ENCODE data around the gene BTN1A1. TPM values are rescaled to one million over a fixed set of nuclear protein-coding genes. Genes with fewer than 3 reads are reported as not detected.
A peak's percentile ranks its signal among the peaks of the same experiment; 100 is the strongest.
"Not testable (repeated sequence)": the region's sequence is repeated elsewhere in the genome, so short reads cannot be mapped to it uniquely, and the experiment has no call there.

The BTN1A1 gene
- total and polyA plus RNA-seq, 9 donors, result 0.04 to 0.19 (median 0.13) TPM

DNA sequence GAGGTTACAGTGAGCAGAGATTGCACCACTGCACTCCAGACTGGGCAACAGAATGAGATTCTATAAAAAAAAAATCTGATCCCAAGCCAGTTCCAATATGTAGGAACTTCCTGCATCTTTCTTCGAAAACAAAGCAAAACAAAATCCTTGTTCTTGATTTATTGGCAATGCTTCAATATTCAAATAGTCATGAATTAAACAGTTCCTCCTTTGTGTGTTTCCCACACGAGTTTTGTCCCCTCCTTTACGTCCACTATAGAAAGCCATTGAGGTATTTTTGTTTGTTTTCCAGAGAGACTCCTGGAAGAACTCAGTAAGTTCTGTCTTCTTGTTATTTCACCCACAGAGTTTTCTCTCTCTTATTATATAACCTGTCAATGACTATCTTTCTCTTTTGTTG is 7.6 kb downstream of the BTN1A1 start:
- no peaks in the 10 kb centered on the region for H3K36me3 ChIP-seq (ENCODE audit: control insufficient read depth, insufficient read depth, low read length)
- H3K4me3 ChIP-seq (ENCODE audit: low read length), result no peak overlapping the region
- no peaks in the 10 kb centered on the region for H3K9me3 ChIP-seq (replicated peaks; ENCODE audit: control insufficient read depth, low read depth, low read length)
- no peaks in the 10 kb centered on the region for H3K4me1 ChIP-seq (ENCODE audit: control insufficient read depth, insufficient read depth, low read length)
- peaks cover 9% of the 10 kb centered on the region for H3K27me3 ChIP-seq (ENCODE audit: control insufficient read depth, insufficient read depth, low read length)
- WGBS (ENCODE audit: insufficient coverage), result no CpG with 5 or more reads among the region's 3 CpGs
- DNase-seq, result no peak
- no peak overlapping the region for H3K27ac ChIP-seq (ENCODE audit: low read length)

DNA sequence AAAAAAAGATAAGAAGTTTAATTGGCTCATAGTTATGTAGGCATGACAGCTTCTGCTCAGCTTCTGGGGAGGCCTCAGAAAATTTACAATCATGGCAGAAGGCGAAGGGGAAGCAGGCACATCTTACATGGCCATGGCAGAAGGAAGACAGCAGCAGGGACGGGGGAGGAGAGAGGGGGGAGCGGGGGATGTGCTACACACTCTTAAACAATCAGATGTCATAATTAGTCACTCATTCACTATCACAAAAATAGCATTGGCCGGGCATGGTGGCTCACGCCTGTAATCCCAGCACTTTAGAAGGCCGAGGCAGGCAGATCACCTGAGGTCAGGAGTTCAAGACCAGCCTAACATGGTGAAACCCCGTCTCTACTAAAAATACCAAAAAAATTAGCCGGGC is 10.9 kb downstream of the BTN1A1 start:
- not testable (repeated sequence) for H3K9me3 ChIP-seq (replicated peaks; ENCODE audit: control insufficient read depth, low read depth, low read length); H3K4me3 ChIP-seq (ENCODE audit: low read length); H3K4me1 ChIP-seq (ENCODE audit: control insufficient read depth, insufficient read depth, low read length); DNase-seq; H3K27me3 ChIP-seq (ENCODE audit: control insufficient read depth, insufficient read depth, low read length); H3K36me3 ChIP-seq (ENCODE audit: control insufficient read depth, insufficient read depth, low read length); H3K27ac ChIP-seq (ENCODE audit: low read length)
- WGBS (ENCODE audit: insufficient coverage), result 80% methylated on average over 4 of the region's 8 CpGs

DNA sequence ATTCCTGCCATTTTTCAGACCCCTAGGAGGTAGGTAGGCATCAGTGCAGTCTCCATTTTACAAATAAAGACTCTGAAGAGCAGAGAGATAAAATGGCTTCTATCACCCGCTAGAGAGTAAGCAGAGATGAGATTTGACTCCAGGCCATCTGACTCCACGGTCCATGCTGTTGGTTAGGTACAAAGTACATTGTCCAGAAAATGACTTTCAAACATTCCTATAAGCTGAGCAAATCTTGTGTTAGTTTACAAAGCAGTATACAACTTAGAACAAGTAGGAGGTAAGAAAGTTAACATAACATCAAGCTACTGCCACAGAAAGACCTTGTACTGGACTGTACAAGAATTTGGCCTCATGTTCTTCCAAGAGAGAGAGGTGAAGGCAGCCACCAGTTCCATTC is 14.9 kb downstream of the BTN1A1 start:
- no peaks in the 10 kb centered on the region for H3K27me3 ChIP-seq (ENCODE audit: control insufficient read depth, insufficient read depth, low read length)
- 100% methylated on average over 1 of the region's 2 CpGs for WGBS (ENCODE audit: insufficient coverage)

DNA sequence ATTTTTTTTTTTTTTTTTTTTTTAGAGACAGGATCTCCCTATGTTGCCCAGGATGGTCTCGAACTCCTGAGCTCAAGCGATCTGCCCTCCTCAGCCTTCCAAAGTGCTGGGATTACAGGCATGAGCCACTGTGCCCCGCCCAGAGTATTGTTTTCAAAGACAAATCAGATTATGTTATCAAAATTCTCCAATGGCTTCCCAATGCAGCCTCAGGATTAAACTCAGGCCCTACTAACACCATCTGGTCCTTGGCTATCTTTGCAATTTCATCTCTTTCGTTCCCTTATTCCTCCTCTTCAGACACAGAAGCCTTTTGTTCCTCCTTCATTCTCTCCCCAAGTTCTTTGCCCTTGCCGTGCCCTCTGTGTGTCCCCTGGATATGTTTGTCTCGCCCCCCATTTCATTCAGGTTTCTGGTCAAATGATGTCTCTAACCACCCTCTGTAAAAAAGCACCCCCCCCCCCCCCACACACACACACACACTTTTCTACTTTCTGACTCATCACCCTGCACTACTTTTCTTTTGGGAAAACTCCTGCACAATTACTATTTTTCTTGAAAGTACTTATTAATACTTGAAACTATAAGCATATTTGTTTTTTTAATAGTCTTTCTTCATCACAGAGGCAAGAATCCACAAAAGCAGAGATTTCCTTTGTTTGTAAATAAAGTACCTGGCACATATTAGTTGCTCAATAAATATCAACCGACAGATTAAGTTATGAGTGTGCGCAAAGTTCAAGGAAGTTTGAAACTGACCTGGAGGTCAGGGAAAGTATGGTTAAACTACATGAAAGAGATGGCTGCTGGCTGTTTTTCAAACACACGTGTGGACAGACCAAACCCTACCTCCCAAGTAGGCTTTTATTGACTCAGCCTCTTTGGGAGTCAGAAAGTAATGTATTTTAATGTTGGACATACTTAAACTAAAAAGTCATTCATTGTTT is 16.7 kb downstream of the BTN1A1 start:
- Histone ChIP-seq H3K4me3 (ENCODE audit: low read length) (no peak overlapping the region), H3K36me3 (ENCODE audit: control insufficient read depth, insufficient read depth, low read length) (no peaks in the 10 kb centered on the region), H3K27ac (ENCODE audit: low read length) (no peak overlapping the region), H3K9me3 (replicated peaks; ENCODE audit: control insufficient read depth, low read depth, low read length) (no peaks in the 10 kb centered on the region), H3K4me1 (ENCODE audit: control insufficient read depth, insufficient read depth, low read length) (peaks cover 5% of the 10 kb centered on the region), H3K27me3 (ENCODE audit: control insufficient read depth, insufficient read depth, low read length) (no peaks in the 10 kb centered on the region)
- DNase-seq, result no peak
- 76% methylated on average over 5 of the region's 9 CpGs for WGBS (ENCODE audit: insufficient coverage)

More for the DNA sequence above, 14.9 kb downstream of the BTN1A1 start:
- Histone ChIP-seq H3K9me3 (replicated peaks; ENCODE audit: control insufficient read depth, low read depth, low read length) (no peaks in the 10 kb centered on the region), H3K4me3 (ENCODE audit: low read length) (no peak overlapping the region), H3K36me3 (ENCODE audit: control insufficient read depth, insufficient read depth, low read length) (no peaks in the 10 kb centered on the region), H3K27ac (ENCODE audit: low read length) (no peak overlapping the region), H3K4me1 (ENCODE audit: control insufficient read depth, insufficient read depth, low read length) (no peaks in the 10 kb centered on the region)
- DNase-seq, result no peak

DNA sequence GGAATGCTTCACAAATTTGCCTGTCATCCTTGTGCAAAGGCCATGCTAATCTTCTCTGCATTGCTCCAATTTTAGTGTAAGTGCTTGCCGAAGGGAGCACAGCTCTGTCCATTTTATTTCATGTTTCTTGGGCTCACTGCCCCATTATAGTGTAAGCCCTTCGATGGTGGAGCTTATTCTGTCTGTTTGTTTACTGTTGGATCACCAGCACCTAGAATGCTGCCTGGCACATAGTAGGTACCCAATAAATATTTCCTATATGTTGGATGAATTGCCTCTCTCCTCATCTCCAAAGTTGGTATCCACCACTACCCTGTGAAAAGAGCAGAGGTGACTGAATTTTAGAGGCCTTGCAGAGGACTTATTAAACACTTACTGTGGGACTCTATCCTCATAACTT is 19.3 kb downstream of the BTN1A1 start:
- DNase-seq, result no peak
- WGBS (ENCODE audit: insufficient coverage), result no CpG with 5 or more reads among the region's 2 CpGs
- H3K4me1 ChIP-seq (ENCODE audit: control insufficient read depth, insufficient read depth, low read length), result peaks cover 5% of the 10 kb centered on the region

DNA sequence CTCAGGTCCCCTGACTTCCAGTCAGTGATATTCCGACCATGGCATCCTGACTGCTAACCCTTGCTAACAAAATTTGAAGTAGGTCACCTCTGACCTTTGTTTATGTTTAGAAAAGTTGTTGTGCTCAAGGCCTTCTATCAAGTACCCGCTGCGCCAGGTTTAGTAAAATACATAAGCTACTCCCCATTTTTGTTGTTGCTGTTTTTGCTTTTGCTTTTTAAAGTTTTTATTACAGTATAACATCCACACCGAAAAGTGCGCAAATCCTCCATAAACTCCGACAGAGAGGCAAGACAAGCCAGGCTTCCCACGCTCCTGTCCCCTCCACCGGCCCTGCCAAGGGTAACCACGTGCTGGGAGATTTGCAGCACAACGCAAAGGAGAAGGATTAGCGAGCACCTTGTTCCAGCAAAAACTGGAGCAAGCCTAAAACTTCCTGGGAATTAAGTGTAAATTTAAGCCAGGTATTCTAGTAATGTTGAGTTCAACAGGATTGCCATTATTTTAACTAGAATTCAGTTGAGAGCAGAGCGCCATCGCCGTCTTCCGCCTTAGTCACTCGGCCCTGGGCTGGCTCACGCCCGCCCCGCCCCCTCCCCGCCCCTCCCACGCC is 20.2 kb downstream of the BTN1A1 start:
- H3K4me1 ChIP-seq (ENCODE audit: control insufficient read depth, insufficient read depth, low read length), result peaks cover 5% of the 10 kb centered on the region
- 3% methylated on average over 5 of the region's 21 CpGs for whole genome bisulfite sequencing (ENCODE audit: insufficient coverage)
- H3K27me3 ChIP-seq (ENCODE audit: control insufficient read depth, insufficient read depth, low read length), result no peaks in the 10 kb centered on the region
- peak; percentile 84 for DNase-seq
- peak overlapping the region; percentile 96 for H3K27ac ChIP-seq (ENCODE audit: low read length)
- no peaks in the 10 kb centered on the region for H3K9me3 ChIP-seq (replicated peaks; ENCODE audit: control insufficient read depth, low read depth, low read length)
- peak overlapping the region; percentile 53 for H3K4me3 ChIP-seq (ENCODE audit: low read length)
- H3K36me3 ChIP-seq (ENCODE audit: control insufficient read depth, insufficient read depth, low read length), result no peaks in the 10 kb centered on the region

More for the DNA sequence above, 19.3 kb downstream of the BTN1A1 start:
- H3K27ac ChIP-seq (ENCODE audit: low read length), result no peak overlapping the region
- no peak overlapping the region for H3K4me3 ChIP-seq (ENCODE audit: low read length)
- no peaks in the 10 kb centered on the region for H3K9me3 ChIP-seq (replicated peaks; ENCODE audit: control insufficient read depth, low read depth, low read length)
- no peaks in the 10 kb centered on the region for H3K27me3 ChIP-seq (ENCODE audit: control insufficient read depth, insufficient read depth, low read length)
- H3K36me3 ChIP-seq (ENCODE audit: control insufficient read depth, insufficient read depth, low read length), result no peaks in the 10 kb centered on the region

DNA sequence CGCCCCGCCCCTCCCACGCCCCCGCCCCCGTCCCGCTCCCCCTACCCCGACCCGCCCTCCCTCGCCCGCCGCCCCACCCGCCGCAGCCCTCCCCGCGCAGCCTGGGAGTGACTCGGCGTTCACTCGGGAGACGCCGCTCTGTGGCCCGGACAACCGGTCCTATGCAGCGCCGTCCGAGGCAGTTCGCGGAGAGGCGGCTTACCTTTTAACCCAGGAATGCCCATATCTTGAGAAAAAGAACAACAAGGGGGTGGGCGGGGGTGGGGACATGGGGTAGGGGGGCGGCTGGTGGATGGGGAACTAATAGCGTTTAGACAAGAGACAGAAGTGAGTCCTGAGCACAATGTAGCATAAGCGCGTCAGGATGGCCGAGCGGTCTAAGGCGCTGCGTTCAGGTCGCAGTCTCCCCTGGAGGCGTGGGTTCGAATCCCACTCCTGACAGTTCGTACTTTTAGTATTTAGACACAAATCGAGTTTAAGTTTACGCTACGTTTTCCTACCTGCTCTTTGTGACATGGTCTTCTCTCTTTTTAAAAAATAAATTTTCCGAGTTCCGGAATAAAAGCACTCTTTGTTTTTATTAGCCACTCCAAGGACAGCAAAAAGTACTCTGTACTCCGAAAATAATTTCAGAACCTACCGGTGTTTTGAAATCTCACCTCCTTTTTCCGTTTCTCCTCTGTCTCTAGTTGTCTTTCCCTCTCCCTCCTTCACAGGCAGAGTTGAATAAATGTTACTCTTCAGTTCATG is 20.9 kb downstream of the BTN1A1 start:
- WGBS (ENCODE audit: insufficient coverage), result 0% methylated on average over 15 of the region's 49 CpGs

DNA sequence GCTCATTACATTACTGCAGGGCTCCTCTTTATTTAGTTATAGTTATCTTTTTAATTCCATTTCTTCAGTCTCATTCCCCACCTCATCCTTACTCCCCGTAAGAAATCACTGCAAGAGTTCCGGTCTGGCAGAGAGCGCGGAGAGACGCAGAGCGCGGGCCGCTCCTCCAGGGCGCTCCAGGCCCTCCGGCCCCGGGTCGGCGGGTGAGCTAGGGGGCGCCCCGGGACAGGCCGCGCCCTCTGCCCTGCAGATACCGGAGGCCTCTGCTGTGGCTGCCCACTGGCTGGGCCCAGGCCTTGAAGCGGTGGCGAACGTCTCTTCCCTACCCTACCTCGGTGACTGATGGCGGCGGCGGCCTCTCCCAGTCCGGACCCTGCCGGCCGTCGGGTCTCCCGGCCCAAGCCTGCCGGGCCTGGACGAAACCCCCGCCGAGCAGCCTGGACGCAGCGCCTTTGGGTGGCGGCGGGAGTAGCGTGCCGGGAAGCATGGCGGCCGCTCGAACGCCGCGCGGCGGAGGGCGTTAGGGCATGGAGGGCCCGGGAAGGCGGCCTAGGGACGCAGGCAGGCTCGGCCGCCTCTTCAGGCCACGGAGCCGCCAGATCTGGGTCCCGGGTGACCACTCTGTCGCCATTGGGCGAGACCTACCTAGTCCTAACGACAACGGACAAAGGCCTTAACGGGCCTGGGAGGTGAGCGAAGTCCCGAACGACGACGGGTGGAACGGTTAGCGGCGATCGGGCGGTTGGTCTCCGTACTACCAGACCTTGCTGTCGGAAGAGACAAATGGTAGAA is 21.7 kb downstream of the BTN1A1 start:
- H3K36me3 ChIP-seq (ENCODE audit: control insufficient read depth, insufficient read depth, low read length), result no peaks in the 10 kb centered on the region
- H3K9me3 ChIP-seq (replicated peaks; ENCODE audit: control insufficient read depth, low read depth, low read length), result no peaks in the 10 kb centered on the region
- DNase-seq, result peak; percentile 92
- WGBS (ENCODE audit: insufficient coverage), result under 1% methylated on average over 74 of the region's 74 CpGs
- H3K4me1 ChIP-seq (ENCODE audit: control insufficient read depth, insufficient read depth, low read length), result peaks cover 5% of the 10 kb centered on the region
- H3K4me3 ChIP-seq (ENCODE audit: low read length), result peak overlapping the region; percentile 70
- peak overlapping the region; percentile 99 for H3K27ac ChIP-seq (ENCODE audit: low read length)
- H3K27me3 ChIP-seq (ENCODE audit: control insufficient read depth, insufficient read depth, low read length), result no peaks in the 10 kb centered on the region

More for the DNA sequence above, 20.9 kb downstream of the BTN1A1 start:
- no peaks in the 10 kb centered on the region for H3K36me3 ChIP-seq (ENCODE audit: control insufficient read depth, insufficient read depth, low read length)
- no peaks in the 10 kb centered on the region for H3K27me3 ChIP-seq (ENCODE audit: control insufficient read depth, insufficient read depth, low read length)
- peak overlapping the region; percentile 70 for H3K4me3 ChIP-seq (ENCODE audit: low read length)
- H3K27ac ChIP-seq (ENCODE audit: low read length), result peak overlapping the region; percentile 99
- no peaks in the 10 kb centered on the region for H3K9me3 ChIP-seq (replicated peaks; ENCODE audit: control insufficient read depth, low read depth, low read length)
- H3K4me1 ChIP-seq (ENCODE audit: control insufficient read depth, insufficient read depth, low read length), result peaks cover 5% of the 10 kb centered on the region
- DNase-seq, result peak; percentile 96

DNA sequence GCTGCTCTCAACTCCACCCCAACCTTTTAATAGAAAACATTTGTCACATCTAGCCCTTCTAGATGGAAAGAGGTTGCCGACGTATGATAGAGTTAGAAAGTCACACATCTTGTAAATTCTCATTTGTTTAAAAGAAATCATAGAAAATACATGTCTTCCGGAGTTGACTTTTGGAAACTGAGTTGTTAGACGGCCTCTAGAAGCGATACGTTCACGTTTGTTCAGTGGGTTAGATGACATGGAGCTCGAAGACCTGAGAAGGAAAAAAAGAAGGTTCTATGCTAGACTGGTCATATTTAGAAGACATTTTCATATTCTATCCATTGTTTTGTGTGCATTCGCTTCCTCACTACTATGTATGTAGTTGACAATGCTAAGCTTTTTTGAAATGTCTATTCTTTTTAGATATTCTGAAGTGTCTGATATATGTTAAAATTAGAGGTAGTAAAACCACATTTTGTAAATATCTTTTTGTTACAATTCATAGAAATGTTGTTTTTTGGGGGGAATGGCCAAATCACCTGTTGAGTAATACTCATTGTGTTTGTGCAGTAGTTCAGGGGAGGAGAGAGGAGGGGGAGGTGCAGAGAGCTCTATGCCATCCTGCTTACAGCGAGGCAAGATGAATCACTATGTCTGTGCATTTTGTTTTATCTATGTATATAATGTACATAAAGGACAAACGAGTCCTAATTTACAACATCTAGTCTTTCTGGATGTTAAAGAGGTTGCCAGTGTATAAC is 22.6 kb downstream of the BTN1A1 start:
- H3K4me3 ChIP-seq (ENCODE audit: low read length), result peak overlapping the region; percentile 70
- DNase-seq, result peak; percentile 30
- peak overlapping the region; percentile 99 for H3K27ac ChIP-seq (ENCODE audit: low read length)
- not testable (repeated sequence) for H3K9me3 ChIP-seq (replicated peaks; ENCODE audit: control insufficient read depth, low read depth, low read length); H3K36me3 ChIP-seq (ENCODE audit: control insufficient read depth, insufficient read depth, low read length); H3K4me1 ChIP-seq (ENCODE audit: control insufficient read depth, insufficient read depth, low read length); H3K27me3 ChIP-seq (ENCODE audit: control insufficient read depth, insufficient read depth, low read length)
- no CpG with 5 or more reads among the region's 11 CpGs for WGBS (ENCODE audit: insufficient coverage)
